Stimulated activated naive CD8-positive, alpha-beta T cell treated with anti-CD3 and anti-CD28 coated beads, Interleukin-15, amount 100 ng/mL, for 72 hours (primary cell): ENCODE data around the gene FARS2.

ENCODE experiments used
- ATAC-seq: fragments of 150-1000 bp; cut with Tn5 transposase; 2 replicates; pipeline ENCODE4 v1.10.0; 2021; ENCODE audit warnings: mild to moderate bottlenecking, moderate library complexity
- DNase-seq, 2 donors: peaks; one replicate each; pipeline ENCODE4 v3.0.0; 2021 to 2022
- H3K27ac Mint-ChIP-seq, 2 donors: one replicate each; pipeline ENCODE4 v1.8.0; 2022; ENCODE audit warnings: mild to moderate bottlenecking in 2 of 2, mixed read lengths in 2 of 2, moderate library complexity in 2 of 2
- H3K27me3 Mint-ChIP-seq: one replicate; pipeline ENCODE4 v1.8.0; 2022; ENCODE audit warnings: mixed read lengths
- H3K4me1 Mint-ChIP-seq: one replicate; pipeline ENCODE4 v1.8.0; 2022; ENCODE audit warnings: mild to moderate bottlenecking, mixed read lengths
- H3K4me3 Mint-ChIP-seq, 2 donors: one replicate each; pipeline ENCODE4 v1.8.0; 2022; ENCODE audit warnings: mild to moderate bottlenecking in 2 of 2, mixed read lengths in 2 of 2, moderate library complexity in 1 of 2
- H3K9me3 Mint-ChIP-seq, 2 donors: one replicate each; pipeline ENCODE4 v1.8.0; 2022; ENCODE audit warnings: mixed read lengths in 2 of 2

Gene FARS2

DNA sequence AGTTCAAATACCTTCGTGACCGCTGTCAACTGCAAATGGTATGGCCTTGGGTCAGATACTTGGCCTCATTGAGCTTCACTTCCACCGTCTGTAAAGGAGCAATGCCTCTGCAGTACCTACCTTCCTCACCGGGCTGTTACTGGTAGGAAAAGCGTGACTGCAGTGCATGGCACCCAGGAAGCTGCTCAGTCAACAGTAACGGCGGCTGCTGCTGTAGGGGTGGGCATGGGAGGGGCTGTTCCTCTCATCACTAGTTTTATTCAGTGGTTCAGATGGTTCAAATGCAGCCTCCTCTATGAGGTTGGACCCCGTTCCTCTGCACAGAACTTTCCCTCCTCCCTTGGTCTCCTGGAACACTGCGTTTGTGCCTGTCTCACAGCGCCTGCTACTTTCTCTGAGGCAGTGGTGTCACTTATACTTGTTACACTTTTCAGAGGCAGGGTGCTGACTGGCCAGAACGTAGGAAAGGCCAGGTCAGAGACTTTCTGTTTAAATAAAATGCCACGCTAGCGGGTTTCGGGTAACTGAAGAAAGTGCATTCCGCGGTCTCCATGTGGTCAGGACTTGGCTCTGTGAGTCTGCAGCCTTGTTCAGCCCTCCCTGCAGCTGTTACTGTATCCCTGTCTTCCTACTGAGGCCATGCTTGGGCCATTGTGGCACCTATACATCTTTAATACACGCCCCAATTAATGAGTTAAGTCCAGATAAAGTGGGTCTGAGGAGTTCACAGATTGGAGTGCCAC is 465.8 kb downstream of the FARS2 start:
- Mint-ChIP-seq H3K27ac (no peak overlapping the region), H3K4me3 (no peak overlapping the region), H3K4me1 (peaks cover 33% of the 10 kb centered on the region), H3K27me3 (no peaks in the 10 kb centered on the region), H3K9me3 (no peaks in the 10 kb centered on the region)
- DNase-seq (no peak), ATAC-seq (no peak)

DNA sequence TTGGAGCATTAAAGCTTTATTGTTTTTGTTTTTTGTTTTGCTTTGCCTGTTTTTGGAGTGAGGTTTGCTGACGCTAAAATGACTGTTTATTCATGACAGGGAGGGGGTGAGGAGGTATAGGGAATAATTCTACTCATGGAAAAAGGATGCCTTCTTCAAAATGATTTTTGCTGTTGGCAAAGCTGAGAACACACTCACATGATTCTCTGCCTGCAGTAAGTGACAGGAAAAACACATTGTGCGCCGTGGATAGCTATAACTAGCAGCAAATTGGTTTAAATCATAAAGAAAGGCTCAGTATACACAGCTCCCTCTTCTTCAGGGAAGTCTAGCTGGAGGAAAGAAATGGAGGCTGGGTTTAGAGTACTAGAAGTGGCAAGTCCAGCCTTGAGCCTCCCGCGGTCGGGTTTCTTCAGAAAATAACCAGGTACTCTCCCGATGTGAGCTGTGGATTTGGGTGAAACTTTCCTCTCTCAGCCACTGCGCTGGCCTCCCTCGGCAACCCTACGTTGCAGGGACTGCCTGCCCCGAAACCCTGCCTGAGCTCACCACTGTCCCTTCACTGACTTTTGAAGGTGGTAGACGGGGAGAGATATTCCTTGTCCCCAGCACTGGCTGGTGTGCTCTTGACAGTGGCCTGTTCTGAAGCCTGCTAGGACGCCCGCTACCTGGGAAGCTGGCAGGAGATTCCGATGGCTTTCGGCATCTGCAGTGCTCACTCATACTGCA is 467.2 kb downstream of the FARS2 start:
- peaks cover 31% of the 10 kb centered on the region for H3K4me1 Mint-ChIP-seq
- no peak overlapping the region for H3K4me3 Mint-ChIP-seq
- no peaks in the 10 kb centered on the region for H3K27me3 Mint-ChIP-seq
- DNase-seq (no peak), ATAC-seq (no peak)
- no peaks in the 10 kb centered on the region for H3K9me3 Mint-ChIP-seq
- H3K27ac Mint-ChIP-seq = peak overlapping the region in 1 of 2 donors; percentile 45

DNA sequence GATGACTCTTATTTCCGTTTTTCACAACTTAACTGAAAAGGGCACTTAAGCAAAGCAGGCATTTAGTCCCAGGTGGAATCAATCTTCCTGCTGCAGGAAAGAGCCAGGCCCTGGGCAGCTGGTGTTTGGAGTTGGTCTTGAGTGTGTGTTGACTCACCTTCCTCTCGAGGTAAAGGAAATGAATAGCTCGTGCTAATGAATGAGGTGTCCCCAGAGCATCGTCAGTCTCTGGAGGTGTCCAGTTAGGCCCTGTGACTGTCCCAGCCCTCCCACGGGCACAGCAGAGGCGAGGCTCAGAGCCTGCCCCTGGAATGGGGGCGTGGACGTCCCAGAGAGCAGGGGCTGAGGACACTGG is 467.7 kb downstream of the FARS2 start:
- H3K27ac Mint-ChIP-seq = no peak overlapping the region
- DNase-seq = no peak
- no peak overlapping the region for H3K4me3 Mint-ChIP-seq
- H3K4me1 Mint-ChIP-seq = peaks cover 25% of the 10 kb centered on the region
- no peaks in the 10 kb centered on the region for H3K9me3 Mint-ChIP-seq
- no peak for ATAC-seq
- H3K27me3 Mint-ChIP-seq = no peaks in the 10 kb centered on the region

DNA sequence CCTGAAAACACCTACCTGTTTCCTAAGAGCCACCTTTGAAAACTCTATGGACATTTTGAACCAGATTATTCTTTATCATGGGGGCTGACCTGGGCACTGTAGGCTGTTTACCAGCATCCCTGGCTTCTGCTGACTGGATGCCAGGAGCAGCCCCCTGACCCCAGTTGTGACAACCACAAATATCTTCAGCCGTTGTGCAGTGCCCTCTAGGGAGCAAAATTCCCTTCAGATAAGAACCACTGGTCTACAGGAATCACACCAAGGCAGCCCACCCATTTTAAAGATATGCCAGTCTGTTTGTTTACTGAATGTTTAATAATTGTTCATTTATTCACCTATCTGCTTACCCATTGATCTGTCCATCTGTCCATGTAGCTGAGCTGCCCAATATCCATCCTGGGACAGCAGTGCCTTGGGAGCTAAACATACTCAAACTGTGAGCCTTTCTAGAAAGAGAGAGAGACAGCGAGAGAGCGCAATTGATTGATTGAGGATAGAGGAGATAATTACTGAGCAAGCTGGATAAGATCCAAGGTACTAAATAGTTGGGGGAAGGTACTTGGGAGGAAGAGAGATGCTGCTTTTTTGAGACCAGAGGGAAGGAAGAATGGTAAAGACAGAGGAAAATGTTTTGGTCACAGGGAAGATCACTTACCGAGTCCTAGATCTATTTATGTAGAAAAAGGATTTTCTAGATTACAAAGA is 468.7 kb downstream of the FARS2 start:
- DNase-seq (no peak), ATAC-seq (no peak)
- no peaks in the 10 kb centered on the region for H3K27me3 Mint-ChIP-seq
- no peak overlapping the region for H3K4me3 Mint-ChIP-seq
- H3K4me1 Mint-ChIP-seq = peaks cover 21% of the 10 kb centered on the region
- H3K27ac Mint-ChIP-seq = no peak overlapping the region
- H3K9me3 Mint-ChIP-seq = no peaks in the 10 kb centered on the region

DNA sequence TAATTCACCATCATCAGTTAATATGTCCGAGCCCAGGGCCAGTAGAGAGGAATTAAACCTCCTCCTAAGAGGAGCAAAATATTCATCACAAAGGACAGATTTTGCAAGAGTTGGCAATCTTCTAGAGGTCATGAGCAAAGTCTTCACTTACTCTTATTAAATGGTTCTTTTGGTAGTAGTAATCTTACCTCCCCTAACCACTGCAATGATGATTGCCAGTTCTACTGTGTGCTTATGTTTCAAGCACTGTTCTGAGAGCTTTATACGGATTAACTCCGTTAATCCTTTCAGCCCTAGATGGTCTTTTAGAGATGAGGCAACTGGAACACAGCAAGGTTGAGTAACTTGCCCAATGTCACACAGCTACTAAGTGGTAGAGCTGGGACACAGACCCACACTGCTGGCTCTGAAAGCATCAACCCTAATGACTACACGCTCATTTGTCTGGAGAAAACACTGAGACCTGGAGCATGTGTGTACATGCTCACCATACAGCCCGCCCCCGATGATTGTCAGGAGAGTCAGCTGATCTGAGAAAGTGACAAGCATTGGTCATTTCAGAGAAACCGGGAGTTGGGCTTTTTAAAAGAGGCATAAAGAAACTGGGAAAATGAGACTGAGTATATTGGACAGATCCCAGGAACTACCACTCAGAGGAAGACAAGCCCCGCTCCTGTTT is 469.4 kb downstream of the FARS2 start:
- Mint-ChIP-seq H3K27ac (no peak overlapping the region), H3K4me3 (no peak overlapping the region), H3K27me3 (no peaks in the 10 kb centered on the region), H3K9me3 (no peaks in the 10 kb centered on the region), H3K4me1 (peaks cover 21% of the 10 kb centered on the region)
- ATAC-seq = no peak
- no peak for DNase-seq

DNA sequence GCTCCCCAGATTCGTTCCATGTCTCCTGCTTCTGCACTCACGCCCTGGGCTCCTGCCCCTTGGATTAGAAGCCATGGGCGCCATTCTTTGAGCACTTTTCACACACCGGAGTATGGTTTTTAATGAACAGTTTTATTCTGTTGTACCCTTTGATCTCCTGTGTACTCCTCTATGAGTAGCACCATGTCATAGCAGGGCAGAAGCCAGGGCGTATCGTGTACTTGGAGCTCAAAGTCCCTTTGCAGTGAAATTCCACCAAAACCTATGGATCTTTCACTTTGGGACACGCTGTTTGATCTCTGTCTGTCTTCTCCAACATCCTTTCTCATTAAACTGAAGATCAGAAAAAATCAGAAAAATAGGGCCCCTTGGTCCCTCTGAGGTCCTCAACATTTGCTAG is 470.1 kb downstream of the FARS2 start:
- H3K4me3 Mint-ChIP-seq = no peak overlapping the region
- no peaks in the 10 kb centered on the region for H3K9me3 Mint-ChIP-seq
- peak overlapping the region in 1 of 2 donors; percentile 87 for H3K27ac Mint-ChIP-seq

DNA sequence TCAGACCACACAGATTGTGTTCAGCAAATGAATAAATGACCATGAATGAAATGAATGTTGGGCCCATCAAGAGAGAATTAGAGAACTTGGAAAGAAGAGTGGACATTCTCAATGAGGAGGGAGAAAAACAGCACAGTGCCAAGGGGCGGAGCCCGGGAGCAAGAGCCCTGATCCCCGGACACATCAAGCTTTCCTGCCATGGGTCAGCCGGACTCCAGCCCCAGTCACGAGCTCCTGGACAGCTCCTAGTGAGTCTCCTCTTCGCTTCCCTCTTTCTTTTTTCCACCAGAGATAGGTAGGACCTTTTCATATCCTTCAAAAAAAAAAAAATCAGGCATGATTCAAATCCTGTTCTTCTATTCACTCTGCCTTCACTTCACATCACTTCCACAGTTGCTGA is 471.2 kb downstream of the FARS2 start:
- H3K4me1 Mint-ChIP-seq = peaks cover 21% of the 10 kb centered on the region
- DNase-seq = no peak
- ATAC-seq = no peak
- H3K9me3 Mint-ChIP-seq = no peaks in the 10 kb centered on the region
- H3K27ac Mint-ChIP-seq = no peak overlapping the region
- no peak overlapping the region for H3K4me3 Mint-ChIP-seq
- no peaks in the 10 kb centered on the region for H3K27me3 Mint-ChIP-seq

More for the DNA sequence above, 470.1 kb downstream of the FARS2 start:
- DNase-seq (no peak), ATAC-seq (no peak)
- Mint-ChIP-seq H3K27me3 (no peaks in the 10 kb centered on the region), H3K4me1 (peaks cover 21% of the 10 kb centered on the region)

DNA sequence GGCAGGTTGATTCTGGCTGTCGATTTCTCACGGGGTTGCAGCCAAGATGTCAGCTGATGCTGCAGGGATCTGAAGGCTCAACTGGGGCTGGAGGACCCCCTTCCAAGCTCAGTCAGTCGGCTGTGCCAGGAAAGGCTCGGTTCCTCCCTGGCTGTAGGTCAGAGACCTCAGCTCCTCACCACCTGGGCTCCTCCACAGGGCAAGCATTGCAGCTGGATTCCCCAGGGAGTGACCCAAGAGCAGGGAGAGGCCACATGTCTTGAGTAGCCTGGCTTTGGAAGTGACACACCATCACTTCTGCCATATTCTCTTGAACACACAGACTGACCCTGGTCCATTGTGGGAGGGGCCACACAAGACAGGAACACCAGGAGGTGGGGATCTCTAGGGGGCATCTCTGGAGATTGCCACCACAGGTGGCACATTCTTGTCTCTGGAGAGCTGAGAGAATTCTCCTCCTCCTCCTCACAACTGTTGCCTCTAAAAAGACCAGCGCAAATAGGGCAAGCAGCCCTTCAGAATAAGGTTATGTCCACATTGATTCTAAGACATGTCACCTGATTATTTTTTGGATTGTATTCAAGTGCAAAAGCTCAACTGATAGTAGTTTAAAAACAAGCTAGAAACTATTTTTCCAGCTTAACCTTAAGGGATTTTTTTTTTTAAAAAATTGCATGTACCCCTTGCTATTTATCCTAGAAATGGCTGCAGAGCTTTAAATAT is 474.9 kb downstream of the FARS2 start:
- Mint-ChIP-seq H3K27me3 (no peaks in the 10 kb centered on the region), H3K9me3 (no peaks in the 10 kb centered on the region), H3K4me3 (no peak overlapping the region), H3K4me1 (no peaks in the 10 kb centered on the region), H3K27ac (no peak overlapping the region)
- DNase-seq = no peak
- ATAC-seq = no peak

DNA sequence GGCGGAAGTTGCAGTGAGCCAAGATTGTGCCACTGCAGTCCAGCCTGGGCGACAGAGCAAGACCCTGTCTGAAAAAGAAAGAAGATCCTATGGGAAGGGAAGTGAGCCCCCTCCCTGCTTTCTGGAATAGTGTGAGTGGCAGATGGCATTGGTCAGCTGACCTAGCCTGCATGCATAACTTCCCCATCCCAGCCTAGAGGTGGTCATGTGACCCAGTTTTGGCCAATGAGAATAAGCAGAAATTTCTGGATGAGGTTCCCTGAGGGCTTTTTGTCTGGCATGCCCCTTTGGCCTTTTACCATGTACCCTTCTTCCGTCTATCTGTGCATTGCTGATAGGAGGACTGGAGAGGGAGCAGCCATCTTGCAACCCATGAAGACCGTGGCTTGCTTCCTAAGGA is 476.1 kb downstream of the FARS2 start:
- H3K27me3 Mint-ChIP-seq = no peaks in the 10 kb centered on the region
- no peaks in the 10 kb centered on the region for H3K4me1 Mint-ChIP-seq
- no peaks in the 10 kb centered on the region for H3K9me3 Mint-ChIP-seq
- DNase-seq = no peak
- no peak for ATAC-seq
- H3K27ac Mint-ChIP-seq = peak overlapping the region in 1 of 2 donors; percentile 24
- H3K4me3 Mint-ChIP-seq = no peak overlapping the region

DNA sequence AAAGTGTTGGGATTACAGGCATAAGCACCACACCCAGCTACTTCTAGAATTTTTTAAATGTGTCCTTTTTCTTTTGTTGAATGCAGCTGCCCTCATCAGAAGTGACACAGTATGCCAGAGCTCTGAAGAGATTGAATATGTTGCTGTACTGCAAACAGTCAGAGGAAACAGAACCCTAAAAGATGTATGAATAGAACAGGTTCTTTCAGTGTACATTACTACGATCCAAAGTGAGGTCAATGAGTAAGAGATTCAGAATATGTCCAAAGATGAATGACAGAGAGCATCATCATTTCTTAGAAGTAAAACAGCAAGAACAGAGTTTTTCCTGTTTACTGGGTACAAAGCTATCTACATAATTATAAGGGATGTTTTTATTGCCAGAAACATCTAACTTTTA is 476.9 kb downstream of the FARS2 start:
- H3K9me3 Mint-ChIP-seq = no peaks in the 10 kb centered on the region
- H3K27me3 Mint-ChIP-seq = no peaks in the 10 kb centered on the region
- H3K27ac Mint-ChIP-seq = no peak overlapping the region
- no peak overlapping the region for H3K4me3 Mint-ChIP-seq
- DNase-seq (no peak), ATAC-seq (no peak)
- H3K4me1 Mint-ChIP-seq = no peaks in the 10 kb centered on the region

DNA sequence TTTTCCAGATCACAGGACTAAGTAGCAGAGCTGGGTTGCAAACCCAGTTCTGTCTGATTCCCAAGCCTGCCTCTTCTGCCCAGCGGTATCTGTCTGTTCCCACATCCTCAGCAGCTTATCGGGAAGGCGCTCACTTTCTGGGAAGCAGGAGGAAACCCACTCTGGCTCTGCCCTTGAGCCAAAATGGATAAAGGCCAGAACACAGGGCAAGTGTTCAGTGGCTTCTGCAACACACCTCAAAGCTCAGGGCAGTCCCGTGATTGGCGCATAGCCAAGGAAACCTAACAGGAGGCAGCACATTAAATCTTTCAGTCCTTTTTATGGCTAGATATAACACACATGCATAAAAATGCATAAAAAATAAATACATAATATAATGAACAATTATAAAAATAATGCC is 483.2 kb downstream of the FARS2 start:
- H3K27me3 Mint-ChIP-seq = no peaks in the 10 kb centered on the region
- DNase-seq = no peak
- no peak for ATAC-seq
- H3K4me3 Mint-ChIP-seq = no peak overlapping the region
- no peak overlapping the region for H3K27ac Mint-ChIP-seq
- H3K9me3 Mint-ChIP-seq = peaks cover 0 to under 1% of the 10 kb centered on the region in 2 donors
- H3K4me1 Mint-ChIP-seq = no peaks in the 10 kb centered on the region

DNA sequence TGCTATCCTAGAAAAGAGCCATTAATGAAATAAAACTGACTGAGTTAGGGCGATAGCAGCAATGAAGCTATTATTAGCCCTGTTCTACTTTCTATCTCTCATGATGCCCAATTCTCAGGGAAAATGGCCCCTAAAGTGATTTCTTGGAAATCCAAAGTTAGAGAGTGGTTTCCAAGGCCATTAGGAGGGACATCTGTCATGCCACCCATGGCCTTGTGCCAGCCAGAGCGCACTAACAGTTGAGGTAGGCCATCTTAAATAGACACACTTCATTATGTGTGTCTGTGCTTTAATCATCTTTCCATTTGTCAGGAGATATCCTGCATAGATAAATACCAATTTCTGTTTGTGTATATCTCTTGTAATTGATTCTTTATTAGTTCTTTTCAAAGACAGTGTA is 483.8 kb downstream of the FARS2 start:
- ATAC-seq = no peak
- no peak overlapping the region for H3K27ac Mint-ChIP-seq

DNA sequence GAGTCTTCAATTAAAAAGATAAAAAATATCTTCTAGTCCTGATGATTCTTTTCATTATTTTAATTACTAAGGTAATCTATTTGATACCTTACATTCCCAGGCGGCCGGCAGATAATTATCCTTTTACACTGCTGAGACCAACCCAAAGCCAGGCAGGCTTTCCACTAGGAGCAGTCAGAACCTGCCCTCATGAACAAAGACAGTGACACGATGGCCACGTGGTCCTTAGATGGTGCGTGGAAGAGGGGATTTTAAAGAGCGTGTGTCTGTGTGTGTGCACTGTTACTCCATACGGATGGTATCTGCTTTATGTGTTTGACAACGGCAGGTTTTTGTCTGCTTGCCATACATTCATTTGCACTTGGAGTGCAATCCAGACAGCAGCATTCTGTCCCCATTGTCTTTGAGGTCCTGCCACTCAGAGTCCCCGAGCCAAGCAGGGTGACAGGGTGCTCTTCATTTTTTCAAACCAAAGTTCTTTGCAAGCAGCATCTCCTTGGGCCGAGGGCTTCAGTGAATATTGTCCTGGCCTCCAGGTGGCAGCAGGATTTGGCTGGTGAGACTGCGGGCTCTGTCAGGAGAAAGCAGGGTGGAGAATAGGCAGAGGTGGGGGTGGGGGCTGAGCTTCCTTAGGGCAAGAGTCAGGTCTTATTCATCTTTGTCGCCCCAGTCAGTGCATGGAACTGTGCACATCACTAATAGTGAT is 484.9 kb downstream of the FARS2 start:
- Mint-ChIP-seq H3K27me3 (no peaks in the 10 kb centered on the region), H3K27ac (no peak overlapping the region), H3K4me1 (no peaks in the 10 kb centered on the region), H3K4me3 (no peak overlapping the region), H3K9me3 (peaks cover 10 to 13% of the 10 kb centered on the region in 2 donors)
- DNase-seq (no peak), ATAC-seq (no peak)

More for the DNA sequence above, 483.8 kb downstream of the FARS2 start:
- no peak overlapping the region for H3K4me3 Mint-ChIP-seq
- H3K9me3 Mint-ChIP-seq = peaks cover 6% of the 10 kb centered on the region in 2 donors
- H3K4me1 Mint-ChIP-seq = no peaks in the 10 kb centered on the region
- DNase-seq = no peak
- no peaks in the 10 kb centered on the region for H3K27me3 Mint-ChIP-seq

DNA sequence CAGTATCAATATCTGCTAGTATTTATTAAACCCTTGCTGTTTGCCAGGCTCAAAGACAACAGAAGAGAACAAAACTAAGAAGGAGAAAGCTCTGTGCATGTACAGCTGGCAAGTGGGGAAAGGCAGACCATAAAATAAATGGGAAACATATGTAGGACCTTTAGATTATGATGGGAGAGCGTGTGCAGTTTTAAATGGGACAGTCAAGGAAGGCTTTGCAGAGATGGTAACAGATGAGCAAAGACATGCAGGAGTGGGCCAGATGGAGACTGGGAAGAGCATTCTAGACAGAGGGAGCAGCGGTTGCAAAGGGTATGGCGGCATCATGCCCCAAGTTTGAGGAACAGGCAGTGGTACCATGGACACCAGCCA is 485.4 kb downstream of the FARS2 start:
- no peaks in the 10 kb centered on the region for H3K27me3 Mint-ChIP-seq

DNA sequence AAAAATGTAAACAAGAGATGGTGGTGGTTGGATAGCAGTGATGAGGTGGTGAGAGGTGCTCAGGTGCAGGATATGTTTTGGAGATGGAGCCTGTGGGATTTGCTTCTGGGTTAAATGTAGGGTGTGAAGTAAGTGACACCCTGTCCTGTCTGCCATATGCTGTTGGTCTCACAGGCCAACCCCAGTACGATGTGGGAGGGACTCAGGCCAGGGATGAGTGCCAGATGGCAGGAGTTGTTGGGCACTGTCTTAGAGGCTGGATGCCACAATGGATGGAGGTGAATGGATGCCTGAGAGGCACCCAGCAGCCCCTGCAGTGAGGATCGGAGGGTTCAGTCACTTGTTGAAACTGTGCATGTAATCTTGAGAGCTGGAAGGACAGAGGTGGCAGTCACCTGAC is 486.1 kb downstream of the FARS2 start:
- Mint-ChIP-seq H3K9me3 (peaks cover 13 to 18% of the 10 kb centered on the region in 2 donors), H3K4me3 (no peak overlapping the region), H3K27ac (no peak overlapping the region), H3K4me1 (no peaks in the 10 kb centered on the region), H3K27me3 (no peaks in the 10 kb centered on the region)
- no peak for DNase-seq
- no peak for ATAC-seq

More for the DNA sequence above, 485.4 kb downstream of the FARS2 start:
- Mint-ChIP-seq H3K4me3 (no peak overlapping the region), H3K27ac (no peak overlapping the region), H3K9me3 (peaks cover 12 to 13% of the 10 kb centered on the region in 2 donors), H3K4me1 (no peaks in the 10 kb centered on the region)
- DNase-seq (no peak), ATAC-seq (no peak)
